SK-N-SH treated with all-trans-retinoic acid at 6 μM for 48 hours (cell line): Measurements from ENCODE around the gene GSTM4.
"Not testable (repeated sequence)": the region's sequence is repeated elsewhere in the genome, so short reads cannot be mapped to it uniquely, and the experiment has no call there.

Experiments used
- ATAC-seq: fragments of 200-7000 bp; cut with Tn5 transposase; 3 replicates; pipeline ENCODE4 v1.9.1; 2020; ENCODE audit warnings: mild to moderate bottlenecking, moderate library complexity
- ARNTL ChIP-seq: fragments of 450-650 bp; formaldehyde crosslinking; IDR thresholded peaks from 2 replicates; pipeline ENCODE4 v1.5.0; 2020; ENCODE audit warnings: low read depth, mild to moderate bottlenecking, moderate library complexity, borderline replicate concordance
- BACH2 ChIP-seq: fragments of 250-450 bp; sonication (Bioruptor Pico); IDR thresholded peaks from 2 replicates; pipeline ENCODE4 v1.9.0; 2021; ENCODE audit warnings: mild to moderate bottlenecking, borderline replicate concordance
- CSDC2 ChIP-seq: fragments of 250-450 bp; sonication (Bioruptor Pico); IDR thresholded peaks from 2 replicates; pipeline ENCODE4 v1.5.0; 2020; ENCODE audit warnings: mild to moderate bottlenecking, moderate library complexity
- ESRRG ChIP-seq: fragments of 250-450 bp; sonication (Bioruptor Pico); IDR thresholded peaks from 2 replicates; pipeline ENCODE4 v1.6.1; 2021; ENCODE audit warnings: mild to moderate bottlenecking
- GLIS3 ChIP-seq: fragments of 250-450 bp; sonication (Bioruptor Pico); IDR thresholded peaks from 2 replicates; pipeline ENCODE4 v1.5.0; 2020; ENCODE audit warnings: mild to moderate bottlenecking, moderate library complexity
- ISL1 ChIP-seq: fragments of 250-450 bp; sonication (Bioruptor Pico); IDR thresholded peaks from 2 replicates; pipeline ENCODE4 v2.1.2; 2022; ENCODE audit warnings: mild to moderate bottlenecking, moderate library complexity
- OSR1 ChIP-seq: fragments of 250-450 bp; sonication (Bioruptor Pico); IDR thresholded peaks from 2 replicates; pipeline ENCODE4 v1.8.0; 2022; ENCODE audit warnings: moderate library complexity, mild to moderate bottlenecking, inconsistent platforms
- PPARA ChIP-seq: fragments of 250-450 bp; sonication (Bioruptor Pico); IDR thresholded peaks from 2 replicates; pipeline ENCODE4 v1.5.0; 2020; ENCODE audit warnings: mild to moderate bottlenecking, borderline replicate concordance
- RARB ChIP-seq: fragments of 250-450 bp; sonication (Bioruptor Pico); IDR thresholded peaks from 2 replicates; pipeline ENCODE4 v1.8.0; 2021; ENCODE audit warnings: mild to moderate bottlenecking, moderate library complexity
- SNAI2 ChIP-seq: fragments of 250-450 bp; sonication (Bioruptor Pico); IDR thresholded peaks from 2 replicates; pipeline ENCODE4 v1.5.0; 2020; ENCODE audit warnings: mild to moderate bottlenecking, moderate library complexity
- TCF4 ChIP-seq: fragments of 250-450 bp; sonication (Bioruptor Pico); IDR thresholded peaks from 2 replicates; pipeline ENCODE4 v1.8.0; 2021; ENCODE audit warnings: mild to moderate bottlenecking, moderate library complexity, borderline replicate concordance
- TOX ChIP-seq: fragments of 250-450 bp; sonication (Bioruptor Pico); IDR thresholded peaks from 2 replicates; pipeline ENCODE4 v1.8.0; 2021; ENCODE audit warnings: mild to moderate bottlenecking, moderate library complexity, borderline replicate concordance
- ZC3H10 ChIP-seq: fragments of 250-450 bp; sonication (Bioruptor Pico); IDR thresholded peaks from 2 replicates; pipeline ENCODE4 v1.5.1; 2021; ENCODE audit warnings: mild to moderate bottlenecking, moderate library complexity
- ZFP3 ChIP-seq: fragments of 250-450 bp; sonication (Bioruptor Pico); IDR thresholded peaks from 2 replicates; pipeline ENCODE4 v1.5.0; 2020; ENCODE audit warnings: mild to moderate bottlenecking, moderate library complexity
- ZFP30 ChIP-seq: fragments of 450-650 bp; formaldehyde crosslinking; IDR thresholded peaks from 2 replicates; pipeline ENCODE4 v1.5.0; 2022; ENCODE audit warnings: mild to moderate bottlenecking, moderate library complexity
- ZNF565 ChIP-seq: fragments of 450-650 bp; formaldehyde crosslinking; conservative IDR thresholded peaks from 2 replicates; pipeline ENCODE4 v1.5.0; 2020; ENCODE audit warnings: low read depth, mild to moderate bottlenecking, moderate library complexity
- ZNF70 ChIP-seq: fragments of 450-650 bp; formaldehyde crosslinking; IDR thresholded peaks from 2 replicates; pipeline ENCODE4 v1.5.0; 2020; ENCODE audit warnings: mild to moderate bottlenecking, moderate library complexity
- ZNF8 ChIP-seq: fragments of 450-650 bp; formaldehyde crosslinking; IDR thresholded peaks from 2 replicates; pipeline ENCODE4 v1.5.0; 2020; ENCODE audit warnings: mild to moderate bottlenecking, moderate library complexity
- TF ChIP-seq, protein P1 (sequence below): fragments of 250-450 bp; sonication (Bioruptor Pico); IDR thresholded peaks from 2 replicates; pipeline ENCODE4 v1.8.0; 2021; ENCODE audit warnings: low read depth, mild to moderate bottlenecking, moderate library complexity, borderline replicate concordance
- TF ChIP-seq, protein P2 (sequence below): fragments of 250-450 bp; sonication (Bioruptor Pico); IDR thresholded peaks from 2 replicates; pipeline ENCODE4 v1.8.0; 2020; ENCODE audit warnings: mild to moderate bottlenecking, moderate library complexity, borderline replicate concordance
- TF ChIP-seq, protein P3 (sequence below): fragments of 250-450 bp; sonication (Bioruptor Pico); IDR thresholded peaks from 2 replicates; pipeline ENCODE4 v1.5.1; 2021; ENCODE audit warnings: mild to moderate bottlenecking, moderate library complexity
- TF ChIP-seq, protein P4 (sequence below): fragments of 250-450 bp; sonication (Bioruptor Pico); IDR thresholded peaks from 2 replicates; pipeline ENCODE4 v1.5.1; 2020; ENCODE audit warnings: low read depth, mild to moderate bottlenecking, moderate library complexity
- TF ChIP-seq, protein P5 (sequence below): fragments of 250-450 bp; sonication (Bioruptor Pico); IDR thresholded peaks from 2 replicates; pipeline ENCODE4 v1.5.0; 2020; ENCODE audit warnings: mild to moderate bottlenecking, moderate library complexity

Gene GSTM4

DNA sequence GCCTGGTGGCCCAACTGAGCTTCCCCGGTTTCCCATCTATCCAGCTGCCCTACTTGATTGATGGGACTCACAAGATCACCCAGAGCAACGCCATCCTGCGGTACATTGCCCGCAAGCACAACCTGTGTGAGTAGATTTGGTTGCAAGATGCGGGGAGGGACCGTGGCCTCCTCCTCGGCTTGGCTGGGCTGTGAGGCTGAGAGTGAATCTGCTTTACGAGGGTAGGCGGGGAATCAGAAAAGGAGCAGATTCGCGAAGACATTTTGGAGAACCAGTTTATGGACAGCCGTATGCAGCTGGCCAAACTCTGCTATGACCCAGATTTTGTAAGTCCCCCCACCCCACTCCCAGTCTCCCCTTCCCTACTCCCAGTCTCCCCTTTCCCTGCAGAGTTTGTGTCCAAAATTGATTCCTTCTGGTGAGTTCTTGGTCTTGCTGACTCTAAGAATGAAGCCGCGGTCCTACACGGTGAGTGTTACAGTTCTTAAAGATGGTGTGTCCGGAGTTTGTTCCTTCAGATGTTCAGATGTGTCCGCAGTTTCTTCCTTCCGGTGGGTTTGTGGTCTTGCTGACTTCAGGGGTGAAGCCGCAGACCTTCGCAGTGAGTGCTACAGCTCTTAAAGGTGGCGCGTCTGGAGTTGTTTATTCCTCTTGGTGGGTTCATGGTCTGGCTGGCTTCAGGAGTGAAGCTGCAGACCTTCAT, 13.5 kb downstream of the GSTM4 start:
- no peak for TF ChIP-seq BACH2 (CRISPR knock-in tag)
- TF ChIP-seq, protein P1, sequence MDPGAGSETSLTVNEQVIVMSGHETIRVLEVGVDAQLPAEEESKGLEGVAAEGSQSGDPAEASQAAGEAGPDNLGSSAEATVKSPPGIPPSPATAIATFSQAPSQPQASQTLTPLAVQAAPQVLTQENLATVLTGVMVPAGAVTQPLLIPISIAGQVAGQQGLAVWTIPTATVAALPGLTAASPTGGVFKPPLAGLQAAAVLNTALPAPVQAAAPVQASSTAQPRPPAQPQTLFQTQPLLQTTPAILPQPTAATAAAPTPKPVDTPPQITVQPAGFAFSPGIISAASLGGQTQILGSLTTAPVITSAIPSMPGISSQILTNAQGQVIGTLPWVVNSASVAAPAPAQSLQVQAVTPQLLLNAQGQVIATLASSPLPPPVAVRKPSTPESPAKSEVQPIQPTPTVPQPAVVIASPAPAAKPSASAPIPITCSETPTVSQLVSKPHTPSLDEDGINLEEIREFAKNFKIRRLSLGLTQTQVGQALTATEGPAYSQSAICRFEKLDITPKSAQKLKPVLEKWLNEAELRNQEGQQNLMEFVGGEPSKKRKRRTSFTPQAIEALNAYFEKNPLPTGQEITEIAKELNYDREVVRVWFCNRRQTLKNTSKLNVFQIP (CRISPR knock-in tag): no peak
- no peak for TF ChIP-seq ZNF565 (CRISPR knock-in tag)
- no peak for TF ChIP-seq TOX (CRISPR knock-in tag)
- TF ChIP-seq, protein P2, sequence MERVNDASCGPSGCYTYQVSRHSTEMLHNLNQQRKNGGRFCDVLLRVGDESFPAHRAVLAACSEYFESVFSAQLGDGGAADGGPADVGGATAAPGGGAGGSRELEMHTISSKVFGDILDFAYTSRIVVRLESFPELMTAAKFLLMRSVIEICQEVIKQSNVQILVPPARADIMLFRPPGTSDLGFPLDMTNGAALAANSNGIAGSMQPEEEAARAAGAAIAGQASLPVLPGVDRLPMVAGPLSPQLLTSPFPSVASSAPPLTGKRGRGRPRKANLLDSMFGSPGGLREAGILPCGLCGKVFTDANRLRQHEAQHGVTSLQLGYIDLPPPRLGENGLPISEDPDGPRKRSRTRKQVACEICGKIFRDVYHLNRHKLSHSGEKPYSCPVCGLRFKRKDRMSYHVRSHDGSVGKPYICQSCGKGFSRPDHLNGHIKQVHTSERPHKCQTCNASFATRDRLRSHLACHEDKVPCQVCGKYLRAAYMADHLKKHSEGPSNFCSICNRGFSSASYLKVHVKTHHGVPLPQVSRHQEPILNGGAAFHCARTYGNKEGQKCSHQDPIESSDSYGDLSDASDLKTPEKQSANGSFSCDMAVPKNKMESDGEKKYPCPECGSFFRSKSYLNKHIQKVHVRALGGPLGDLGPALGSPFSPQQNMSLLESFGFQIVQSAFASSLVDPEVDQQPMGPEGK (CRISPR knock-in tag): no peak
- TF ChIP-seq, protein P3, sequence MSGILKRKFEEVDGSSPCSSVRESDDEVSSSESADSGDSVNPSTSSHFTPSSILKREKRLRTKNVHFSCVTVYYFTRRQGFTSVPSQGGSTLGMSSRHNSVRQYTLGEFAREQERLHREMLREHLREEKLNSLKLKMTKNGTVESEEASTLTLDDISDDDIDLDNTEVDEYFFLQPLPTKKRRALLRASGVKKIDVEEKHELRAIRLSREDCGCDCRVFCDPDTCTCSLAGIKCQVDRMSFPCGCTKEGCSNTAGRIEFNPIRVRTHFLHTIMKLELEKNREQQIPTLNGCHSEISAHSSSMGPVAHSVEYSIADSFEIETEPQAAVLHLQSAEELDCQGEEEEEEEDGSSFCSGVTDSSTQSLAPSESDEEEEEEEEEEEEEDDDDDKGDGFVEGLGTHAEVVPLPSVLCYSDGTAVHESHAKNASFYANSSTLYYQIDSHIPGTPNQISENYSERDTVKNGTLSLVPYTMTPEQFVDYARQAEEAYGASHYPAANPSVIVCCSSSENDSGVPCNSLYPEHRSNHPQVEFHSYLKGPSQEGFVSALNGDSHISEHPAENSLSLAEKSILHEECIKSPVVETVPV: no peak
- no peak for TF ChIP-seq ZNF70
- TF ChIP-seq, protein P4, sequence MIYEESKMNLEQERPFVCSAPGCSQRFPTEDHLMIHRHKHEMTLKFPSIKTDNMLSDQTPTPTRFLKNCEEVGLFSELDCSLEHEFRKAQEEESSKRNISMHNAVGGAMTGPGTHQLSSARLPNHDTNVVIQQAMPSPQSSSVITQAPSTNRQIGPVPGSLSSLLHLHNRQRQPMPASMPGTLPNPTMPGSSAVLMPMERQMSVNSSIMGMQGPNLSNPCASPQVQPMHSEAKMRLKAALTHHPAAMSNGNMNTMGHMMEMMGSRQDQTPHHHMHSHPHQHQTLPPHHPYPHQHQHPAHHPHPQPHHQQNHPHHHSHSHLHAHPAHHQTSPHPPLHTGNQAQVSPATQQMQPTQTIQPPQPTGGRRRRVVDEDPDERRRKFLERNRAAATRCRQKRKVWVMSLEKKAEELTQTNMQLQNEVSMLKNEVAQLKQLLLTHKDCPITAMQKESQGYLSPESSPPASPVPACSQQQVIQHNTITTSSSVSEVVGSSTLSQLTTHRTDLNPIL (CRISPR knock-in tag): no peak
- TF ChIP-seq OSR1 (CRISPR knock-in tag): no peak
- TF ChIP-seq ZFP3: no peak
- no peak for TF ChIP-seq RARB (CRISPR knock-in tag)
- TF ChIP-seq ZNF8 (CRISPR knock-in tag): no peak
- TF ChIP-seq GLIS3 (CRISPR knock-in tag): no peak
- TF ChIP-seq PPARA: no peak
- no peak for TF ChIP-seq ISL1 (CRISPR knock-in tag)
- no peak for ATAC-seq

DNA sequence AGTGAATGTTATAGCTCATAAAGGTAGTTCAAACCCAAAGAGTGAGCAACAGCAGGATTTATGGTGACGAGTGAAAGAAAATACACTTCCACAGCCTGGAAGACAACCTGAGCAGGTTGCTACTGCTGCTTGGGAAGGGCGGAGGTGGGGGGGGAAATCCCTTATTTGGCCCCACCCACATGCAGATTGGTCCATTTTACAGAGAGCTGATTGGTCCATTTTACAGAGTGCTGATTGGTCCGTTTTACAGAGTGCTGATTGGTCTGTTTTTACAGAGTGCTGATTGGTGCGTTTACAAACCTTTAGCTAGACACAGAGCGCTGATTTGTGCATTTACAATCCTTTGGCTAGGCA, 14.0 kb downstream of the GSTM4 start:
- ATAC-seq: not testable (repeated sequence)

DNA sequence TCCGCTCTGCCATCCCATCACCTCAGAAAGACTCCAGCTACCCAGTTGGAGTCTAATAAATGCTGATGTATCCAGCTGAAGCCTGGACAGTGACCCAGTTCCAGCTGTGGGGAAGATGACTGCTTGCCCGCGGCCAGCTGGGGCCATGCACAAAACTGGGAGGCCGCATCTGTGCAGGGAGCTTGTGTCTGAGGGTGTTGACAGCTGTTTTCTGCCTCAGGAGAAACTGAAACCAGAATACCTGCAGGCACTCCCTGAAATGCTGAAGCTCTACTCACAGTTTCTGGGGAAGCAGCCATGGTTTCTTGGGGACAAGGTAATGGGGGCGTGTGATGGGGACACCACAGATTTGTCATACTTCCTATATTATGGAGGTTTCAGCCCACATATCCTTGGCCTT, 15.2 kb downstream of the GSTM4 start:
- ATAC-seq: no peak
- TF ChIP-seq ISL1 (CRISPR knock-in tag): no peak
- no peak for TF ChIP-seq PPARA
- TF ChIP-seq OSR1 (CRISPR knock-in tag): no peak
- TF ChIP-seq ZFP30 (CRISPR knock-in tag): no peak
- TF ChIP-seq, protein P4 (CRISPR knock-in tag): no peak
- TF ChIP-seq, protein P3: no peak
- TF ChIP-seq, protein P5, sequence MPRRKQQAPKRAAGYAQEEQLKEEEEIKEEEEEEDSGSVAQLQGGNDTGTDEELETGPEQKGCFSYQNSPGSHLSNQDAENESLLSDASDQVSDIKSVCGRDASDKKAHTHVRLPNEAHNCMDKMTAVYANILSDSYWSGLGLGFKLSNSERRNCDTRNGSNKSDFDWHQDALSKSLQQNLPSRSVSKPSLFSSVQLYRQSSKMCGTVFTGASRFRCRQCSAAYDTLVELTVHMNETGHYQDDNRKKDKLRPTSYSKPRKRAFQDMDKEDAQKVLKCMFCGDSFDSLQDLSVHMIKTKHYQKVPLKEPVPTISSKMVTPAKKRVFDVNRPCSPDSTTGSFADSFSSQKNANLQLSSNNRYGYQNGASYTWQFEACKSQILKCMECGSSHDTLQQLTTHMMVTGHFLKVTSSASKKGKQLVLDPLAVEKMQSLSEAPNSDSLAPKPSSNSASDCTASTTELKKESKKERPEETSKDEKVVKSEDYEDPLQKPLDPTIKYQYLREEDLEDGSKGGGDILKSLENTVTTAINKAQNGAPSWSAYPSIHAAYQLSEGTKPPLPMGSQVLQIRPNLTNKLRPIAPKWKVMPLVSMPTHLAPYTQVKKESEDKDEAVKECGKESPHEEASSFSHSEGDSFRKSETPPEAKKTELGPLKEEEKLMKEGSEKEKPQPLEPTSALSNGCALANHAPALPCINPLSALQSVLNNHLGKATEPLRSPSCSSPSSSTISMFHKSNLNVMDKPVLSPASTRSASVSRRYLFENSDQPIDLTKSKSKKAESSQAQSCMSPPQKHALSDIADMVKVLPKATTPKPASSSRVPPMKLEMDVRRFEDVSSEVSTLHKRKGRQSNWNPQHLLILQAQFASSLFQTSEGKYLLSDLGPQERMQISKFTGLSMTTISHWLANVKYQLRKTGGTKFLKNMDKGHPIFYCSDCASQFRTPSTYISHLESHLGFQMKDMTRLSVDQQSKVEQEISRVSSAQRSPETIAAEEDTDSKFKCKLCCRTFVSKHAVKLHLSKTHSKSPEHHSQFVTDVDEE (CRISPR knock-in tag): no peak
- no peak for TF ChIP-seq ARNTL (CRISPR knock-in tag)
- no peak for TF ChIP-seq TOX (CRISPR knock-in tag)
- TF ChIP-seq RARB (CRISPR knock-in tag): no peak
- no peak for TF ChIP-seq ESRRG
- no peak for TF ChIP-seq BACH2 (CRISPR knock-in tag)
- no peak for TF ChIP-seq ZC3H10 (CRISPR knock-in tag)
- no peak for TF ChIP-seq ZNF565 (CRISPR knock-in tag)
- no peak for TF ChIP-seq CSDC2
- no peak for TF ChIP-seq GLIS3 (CRISPR knock-in tag)
- no peak for TF ChIP-seq ZNF8 (CRISPR knock-in tag)
- TF ChIP-seq SNAI2 (CRISPR knock-in tag): no peak
- no peak for TF ChIP-seq TCF4 (CRISPR knock-in tag)
- TF ChIP-seq, all 23 proteins: peak for 0

DNA sequence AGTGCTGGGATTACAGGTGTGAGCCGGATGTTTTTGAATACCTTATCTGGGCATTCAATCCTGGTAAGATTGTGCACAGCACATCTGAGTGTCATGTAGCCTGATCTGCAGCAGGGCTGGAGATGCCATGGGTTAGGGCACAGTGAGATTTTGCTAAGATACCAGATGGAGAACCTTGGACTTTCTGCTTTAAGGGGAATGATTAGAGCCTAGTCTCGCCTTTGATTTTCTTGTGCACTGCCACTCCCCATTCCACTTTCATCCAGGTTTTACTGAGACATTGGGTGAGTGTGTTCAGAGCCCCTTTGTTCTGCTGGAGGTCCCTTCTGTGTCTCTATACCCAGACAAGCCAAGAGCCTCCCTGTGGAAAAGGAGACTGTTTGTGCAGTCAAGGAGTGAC, 18.0 kb downstream of the GSTM4 start:
- ATAC-seq: not testable (repeated sequence)

DNA sequence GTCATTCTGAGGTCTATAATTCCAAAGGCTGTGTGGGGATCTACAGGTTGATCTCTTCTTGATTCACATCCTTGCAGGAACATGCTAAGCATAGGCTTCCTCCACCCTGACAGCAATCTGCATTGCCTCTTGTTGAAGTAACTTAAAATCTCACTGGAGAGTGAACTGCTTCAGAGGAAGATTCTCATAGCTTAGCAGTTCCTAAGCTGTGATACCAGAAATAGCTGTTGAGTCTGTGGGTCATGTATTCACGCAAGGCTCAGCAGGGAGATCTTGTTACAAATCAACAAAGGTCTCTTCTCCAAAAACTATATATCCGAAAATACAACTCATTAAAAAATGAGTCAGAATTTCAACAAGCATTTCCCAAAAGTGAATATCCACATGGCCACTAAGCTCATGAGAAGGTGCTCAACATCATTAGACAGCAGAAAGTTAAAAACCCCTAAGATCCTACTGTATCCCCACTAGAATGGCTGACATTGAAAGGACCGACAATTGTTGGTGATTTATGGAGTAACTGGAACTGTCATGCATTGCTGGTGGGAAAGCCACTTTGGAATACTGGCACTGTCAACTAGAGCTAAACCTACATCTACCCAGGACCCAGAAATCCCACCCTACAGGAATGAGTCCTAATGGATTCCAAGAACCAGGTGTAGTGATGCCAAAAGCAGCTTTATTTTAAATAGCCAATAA, 20.9 kb downstream of the GSTM4 start:
- ATAC-seq: not testable (repeated sequence)
